GM12878 (cell line): ENCODE results near the gene CDC34.
A peak's percentile ranks its signal among the peaks of the same experiment; 100 is the strongest.

ENCODE experiments used
- ATF2 ChIP-seq: IDR thresholded peaks from 2 replicates; pipeline ENCODE4 v1.6.1; 2012; ENCODE audit warnings: low read length, inconsistent platforms
- CTCF ChIP-seq, 3 experiments: IDR thresholded peaks in 2 of 3; conservative IDR thresholded peaks in 1 of 3; 2 replicates each; pipeline ENCODE4 v1.5.1; 2011; ENCODE audit warnings: low read depth in 3 of 3, low read length in 3 of 3, mild to moderate bottlenecking in 3 of 3, control low read depth in 2 of 3, moderate library complexity in 2 of 3, inconsistent platforms in 1 of 3, mixed read lengths in 1 of 3; ENCODE audit not compliant: control insufficient read depth in 2 of 3, insufficient read depth in 1 of 3; ENCODE audit errors: extremely low read depth in 1 of 3
- EZH2 ChIP-seq: IDR thresholded peaks from 2 replicates; pipeline ENCODE4 v1.6.1; 2012; ENCODE audit warnings: low read depth, mild to moderate bottlenecking, control low read depth, inconsistent platforms, low read length, borderline replicate concordance; ENCODE audit not compliant: control insufficient read depth
- NBN ChIP-seq: fragments of 450-650 bp; IDR thresholded peaks from 2 replicates; pipeline ENCODE4 v1.6.1; 2016

- TF ChIP-seq CTCF (IDR thresholded peaks at IDR 0.05 in 2 of 3, conservative IDR thresholded peaks at IDR 0.05 in 1 of 3; ENCODE audit: control insufficient read depth in 2 of 3, extremely low read depth in 1 of 3, insufficient read depth in 1 of 3, low read depth in 3 of 3, low read length in 3 of 3) (no peak), ATF2 (no peak), EZH2 (no peak), NBN (0 out of 2 replicates have a peak, but pooled peaks have one; percentile 36)
Observed at GRCh38 chr19:530134-531008, 1.2 kb upstream of the CDC34 start.
